Cardiac ventricle fibroblast (primary cell): ENCODE data around the gene UBXN7. TPM values are rescaled to one million over a fixed set of nuclear protein-coding genes. Genes with fewer than 3 reads are reported as not detected.

Experiments
- total RNA-seq: library from RNA; depleted of rRNA; stranded (reverse); fragments of >200 nt; gene quantifications from 2 replicates; pipeline ENCODE4 v1.2.3, GENCODE V29; 2015

The UBXN7 gene, protein sequence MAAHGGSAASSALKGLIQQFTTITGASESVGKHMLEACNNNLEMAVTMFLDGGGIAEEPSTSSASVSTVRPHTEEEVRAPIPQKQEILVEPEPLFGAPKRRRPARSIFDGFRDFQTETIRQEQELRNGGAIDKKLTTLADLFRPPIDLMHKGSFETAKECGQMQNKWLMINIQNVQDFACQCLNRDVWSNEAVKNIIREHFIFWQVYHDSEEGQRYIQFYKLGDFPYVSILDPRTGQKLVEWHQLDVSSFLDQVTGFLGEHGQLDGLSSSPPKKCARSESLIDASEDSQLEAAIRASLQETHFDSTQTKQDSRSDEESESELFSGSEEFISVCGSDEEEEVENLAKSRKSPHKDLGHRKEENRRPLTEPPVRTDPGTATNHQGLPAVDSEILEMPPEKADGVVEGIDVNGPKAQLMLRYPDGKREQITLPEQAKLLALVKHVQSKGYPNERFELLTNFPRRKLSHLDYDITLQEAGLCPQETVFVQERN
- total RNA-seq = 19.7 and 21.7 TPM in 2 replicates

GRCh38 chr3:196432137-196432879, at the start of gene UBXN7:
Gene UBXN7, minus strand, starts transcription at chr3:196432427. Its CDS starts 28 bp downstream, at chr3:196432399.

DNA sequence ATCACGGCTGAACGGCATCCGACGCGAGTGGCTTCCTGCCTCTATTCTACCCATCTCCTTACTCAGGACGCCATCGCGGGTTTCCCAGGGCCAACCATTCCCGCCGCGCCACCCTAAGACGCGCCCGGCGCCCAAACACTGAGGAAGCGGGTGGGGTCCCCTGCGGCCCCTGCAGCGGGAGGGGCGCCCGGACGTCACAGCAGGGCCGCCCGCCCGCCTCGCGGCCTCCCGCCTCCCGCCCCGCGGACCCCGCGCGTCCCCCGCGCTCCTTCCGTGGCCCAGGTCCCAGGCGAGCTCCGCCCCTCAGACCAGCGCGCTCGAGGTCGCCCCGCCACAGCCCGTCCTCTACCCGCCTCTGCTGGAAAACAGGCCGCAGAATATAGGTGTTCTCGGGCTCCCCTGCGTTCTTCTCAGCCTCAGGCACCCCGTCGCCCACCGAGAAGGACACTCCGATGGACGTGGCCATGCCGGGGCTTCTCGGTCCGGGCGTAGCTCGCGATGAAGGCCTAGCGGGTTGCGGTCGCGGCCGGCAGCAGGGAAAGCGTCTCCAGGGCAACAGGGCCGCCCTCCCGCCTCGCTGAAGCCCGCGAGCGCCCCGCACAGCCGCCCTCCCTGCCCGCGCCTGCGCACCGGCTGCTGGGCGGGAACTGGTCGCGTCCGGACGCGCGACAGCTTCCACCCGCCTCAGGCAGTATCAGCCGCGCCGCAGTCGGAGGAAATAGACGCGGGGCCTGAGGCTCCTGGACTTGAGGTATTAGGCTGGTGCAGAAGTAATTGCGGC, 114.3 kb downstream of the UBXN7 start, which contains the start of gene DYNLT2B:
DYNLT2B (minus strand) TSS at position 554 of the 781 bp plus-strand sequence; CDS start at position 466, 88 bp downstream.

Other genes starting within 250 kb of the UBXN7 start
- gene ZDHHC19, start 221.0 kb downstream of the UBXN7 start, total RNA-seq = not detected in 2 replicates
- not detected in 2 replicates for gene SLC51A, start 215.9 kb downstream of the UBXN7 start, total RNA-seq
- gene PCYT1A, start 144.7 kb downstream of the UBXN7 start, total RNA-seq = 40.6 and 64.1 TPM in 2 replicates
- 5.5 and 15.9 TPM in 2 replicates for gene DYNLT2B, start 114.2 kb downstream of the UBXN7 start, total RNA-seq
- not detected in 2 replicates for gene TM4SF19, start 94.0 kb downstream of the UBXN7 start, total RNA-seq
- 14.0 and 14.9 TPM in 2 replicates for gene RNF168, start 71.3 kb upstream of the UBXN7 start, total RNA-seq
- not detected in 2 replicates for gene SMCO1, start 82.9 kb upstream of the UBXN7 start, total RNA-seq
- gene WDR53, start 136.1 kb upstream of the UBXN7 start, total RNA-seq = 3.2 and 4.9 TPM in 2 replicates
- 4.4 and 5.9 TPM in 2 replicates for gene FBXO45, start 136.2 kb upstream of the UBXN7 start, total RNA-seq
- gene NRROS, start 207.3 kb upstream of the UBXN7 start, total RNA-seq = 0.59 and 1.5 TPM in 2 replicates